AG09319 (cell line): Measurements from ENCODE around the gene OPCML.

Experiments
- DNase-seq: peaks from one replicate; pipeline ENCODE4 v3.0.0-alpha.2; 2010; ENCODE audit warnings: low read depth; ENCODE audit errors: extremely low read depth
- TF ChIP-seq, protein P1 (sequence below): IDR thresholded peaks from 2 replicates; pipeline ENCODE4 v1.5.1; 2011; ENCODE audit warnings: low read depth, mild to moderate bottlenecking, inconsistent platforms, low read length, moderate library complexity

Gene OPCML

DNA sequence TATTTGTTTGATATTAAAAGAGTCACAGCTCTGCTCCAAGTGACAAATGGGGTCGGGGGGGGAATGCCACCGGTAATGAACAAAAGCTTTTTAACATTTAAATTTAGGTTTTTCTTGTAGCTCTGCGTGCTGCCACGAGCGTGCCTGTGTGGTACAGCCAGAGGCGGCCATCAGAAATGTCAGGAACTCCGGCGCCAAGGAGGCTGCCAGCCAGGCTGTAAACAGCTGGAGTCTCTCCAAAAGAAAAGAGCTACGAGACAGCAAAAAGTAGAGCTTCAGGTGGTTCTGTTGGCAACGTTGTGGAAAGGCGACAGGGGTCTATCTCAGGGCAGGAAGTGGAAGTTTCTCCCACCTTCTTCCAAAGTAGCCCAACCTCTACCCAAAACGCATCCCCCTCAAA lies 532.8 kb downstream of the OPCML start:
- DNase-seq: no peak
- TF ChIP-seq, protein P1, sequence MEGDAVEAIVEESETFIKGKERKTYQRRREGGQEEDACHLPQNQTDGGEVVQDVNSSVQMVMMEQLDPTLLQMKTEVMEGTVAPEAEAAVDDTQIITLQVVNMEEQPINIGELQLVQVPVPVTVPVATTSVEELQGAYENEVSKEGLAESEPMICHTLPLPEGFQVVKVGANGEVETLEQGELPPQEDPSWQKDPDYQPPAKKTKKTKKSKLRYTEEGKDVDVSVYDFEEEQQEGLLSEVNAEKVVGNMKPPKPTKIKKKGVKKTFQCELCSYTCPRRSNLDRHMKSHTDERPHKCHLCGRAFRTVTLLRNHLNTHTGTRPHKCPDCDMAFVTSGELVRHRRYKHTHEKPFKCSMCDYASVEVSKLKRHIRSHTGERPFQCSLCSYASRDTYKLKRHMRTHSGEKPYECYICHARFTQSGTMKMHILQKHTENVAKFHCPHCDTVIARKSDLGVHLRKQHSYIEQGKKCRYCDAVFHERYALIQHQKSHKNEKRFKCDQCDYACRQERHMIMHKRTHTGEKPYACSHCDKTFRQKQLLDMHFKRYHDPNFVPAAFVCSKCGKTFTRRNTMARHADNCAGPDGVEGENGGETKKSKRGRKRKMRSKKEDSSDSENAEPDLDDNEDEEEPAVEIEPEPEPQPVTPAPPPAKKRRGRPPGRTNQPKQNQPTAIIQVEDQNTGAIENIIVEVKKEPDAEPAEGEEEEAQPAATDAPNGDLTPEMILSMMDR: no peak

DNA sequence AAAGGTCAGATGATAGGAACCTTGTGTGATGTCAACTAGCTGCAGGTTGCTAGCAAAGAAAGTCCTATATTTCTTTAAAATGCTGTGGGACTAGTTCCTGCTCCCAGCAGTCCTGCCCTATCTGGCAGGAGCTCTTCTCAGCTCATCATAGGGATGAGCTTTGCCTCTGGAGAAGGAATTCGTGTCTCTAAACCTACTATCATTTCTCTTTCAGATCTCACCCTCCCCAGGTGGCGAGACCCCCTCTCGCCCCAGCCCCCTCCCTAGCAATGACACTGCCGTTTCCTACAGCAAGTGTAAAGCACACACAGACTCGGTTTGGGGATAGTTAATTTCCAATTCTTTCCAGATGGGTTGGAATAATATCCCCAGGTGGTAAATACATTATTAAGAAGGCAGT lies 533.3 kb downstream of the OPCML start:
- TF ChIP-seq, protein P1: no peak

DNA sequence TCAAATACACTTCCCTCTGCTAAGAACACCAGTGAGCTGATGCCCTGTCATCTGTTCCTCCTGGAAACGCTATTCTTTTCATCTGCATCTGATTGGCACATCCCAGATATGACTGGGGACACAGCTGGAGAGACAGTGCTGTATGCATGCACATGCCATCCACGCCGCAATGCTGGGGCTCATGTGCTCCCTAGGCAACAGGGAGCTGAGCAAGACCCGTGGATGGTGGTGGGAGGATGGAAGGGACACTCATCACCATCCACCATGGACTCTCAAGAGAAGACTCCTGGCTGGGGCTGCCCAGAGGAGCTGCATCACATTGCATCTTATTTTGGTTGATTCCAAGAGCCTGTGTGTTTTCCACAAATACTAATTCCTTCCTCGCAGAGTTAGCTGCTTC lies 534.9 kb downstream of the OPCML start:
- TF ChIP-seq, protein P1: no peak
- no peak for DNase-seq

More for the DNA sequence above, 533.3 kb downstream of the OPCML start:
- no peak for DNase-seq

DNA sequence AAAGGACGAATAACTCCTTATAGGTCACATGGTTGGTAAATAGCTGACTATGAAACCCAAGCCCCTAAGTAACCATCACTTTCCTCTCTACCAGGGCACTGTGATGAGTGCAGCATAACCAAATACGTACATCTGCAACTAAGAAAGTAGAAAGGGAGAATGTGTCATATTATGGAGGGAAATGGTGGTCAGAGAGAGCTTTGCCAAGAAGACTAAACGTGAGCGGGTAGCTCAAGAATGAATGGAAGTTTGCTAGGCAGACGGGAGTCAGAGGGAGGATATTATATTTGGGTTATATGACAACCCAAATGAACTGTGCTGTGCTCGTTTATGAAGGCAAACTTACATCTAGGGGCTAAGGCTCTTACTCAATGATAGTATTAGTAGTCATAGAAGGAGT lies 537.3 kb downstream of the OPCML start:
- TF ChIP-seq, protein P1: no peak
- DNase-seq: no peak

DNA sequence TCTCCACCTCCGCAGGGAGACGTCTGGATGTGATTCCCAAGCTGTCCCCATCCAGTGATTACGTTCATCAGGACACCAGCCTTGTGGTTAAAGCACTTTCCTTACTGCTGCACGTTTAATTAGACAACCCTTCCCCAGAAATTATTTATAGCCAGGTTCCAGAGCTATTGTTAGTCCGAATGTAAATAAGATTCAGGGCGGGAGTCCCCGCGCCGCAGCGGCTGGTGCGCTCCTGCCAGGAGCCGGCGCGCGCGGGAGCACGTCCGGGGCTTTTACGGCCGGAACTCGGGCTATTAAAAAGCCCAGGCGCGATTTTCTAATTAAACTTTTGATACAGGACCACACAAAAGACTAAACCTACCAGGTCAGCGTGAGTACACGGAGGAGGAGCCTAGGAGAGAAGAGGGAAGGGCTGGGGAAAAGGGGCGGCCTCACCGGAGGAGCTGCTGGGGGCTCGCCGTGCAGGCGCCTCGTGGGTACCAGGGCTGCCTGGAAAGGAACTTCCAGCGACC lies 538.3 kb downstream of the OPCML start:
- no peak for DNase-seq
- TF ChIP-seq, protein P1: no peak

DNA sequence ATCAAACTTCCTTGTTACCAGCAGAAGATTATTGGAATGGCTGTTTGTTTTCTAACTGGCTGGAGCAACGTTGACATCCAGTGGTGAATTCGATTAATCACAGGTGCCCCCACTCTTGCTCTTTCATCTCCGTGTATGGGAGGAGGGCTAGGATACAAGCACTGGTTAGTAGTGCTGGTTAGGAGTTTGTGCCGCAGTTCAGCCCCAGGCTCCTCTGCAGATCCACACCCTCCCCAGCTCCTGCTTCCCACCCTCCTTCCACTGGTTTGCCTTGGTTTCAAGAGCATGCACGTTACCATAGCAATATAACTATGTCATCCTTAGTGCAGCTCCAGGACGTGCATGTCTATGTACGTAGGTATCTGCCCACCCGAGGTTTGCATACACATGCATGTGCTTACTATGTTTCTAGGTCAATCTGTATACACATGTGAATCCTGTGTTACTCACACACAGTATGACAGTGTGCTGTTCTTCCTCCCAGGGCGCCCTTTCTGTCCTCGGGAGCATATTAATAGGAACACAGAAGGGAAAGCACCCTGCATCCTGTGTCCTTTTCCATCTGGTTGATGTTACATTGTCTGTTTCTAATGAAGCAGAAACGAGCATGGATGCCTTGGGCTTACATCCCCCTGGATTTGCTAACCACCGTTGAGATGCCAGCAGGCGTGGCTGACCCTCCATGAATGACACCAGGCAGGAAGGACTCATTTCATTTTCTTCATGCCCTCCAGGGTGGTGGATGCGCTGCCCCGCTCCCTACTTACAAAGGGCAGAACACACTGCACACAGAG lies 539.3 kb downstream of the OPCML start:
- TF ChIP-seq, protein P1: no peak; the same call in 1 of the 2 replicates
- DNase-seq: no peak

DNA sequence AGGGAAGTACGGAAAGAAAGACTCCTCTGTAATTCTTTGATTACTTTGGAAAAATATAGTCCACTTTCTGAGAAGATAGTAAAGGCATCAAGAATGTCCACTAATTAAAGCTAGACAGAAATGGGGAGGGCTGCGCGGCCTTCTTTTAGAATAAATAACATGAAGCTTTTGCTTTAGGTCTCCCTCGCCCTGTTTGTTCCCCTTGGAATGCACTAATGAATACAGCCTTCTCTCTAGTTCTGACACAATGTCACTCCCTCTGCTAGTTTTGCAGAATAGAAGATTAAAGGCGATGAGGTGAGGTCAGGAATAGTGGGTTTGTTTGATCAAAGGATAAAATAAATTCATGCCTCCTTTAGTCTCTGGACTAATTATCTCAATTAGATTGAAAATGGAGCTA lies 543.9 kb downstream of the OPCML start:
- TF ChIP-seq, protein P1: no peak
- no peak for DNase-seq
